AG04450 (cell line): ENCODE data around the gene PLA2G12A. TPM values are rescaled to one million over a fixed set of nuclear protein-coding genes. Genes with fewer than 3 reads are reported as not detected.

Experiments used
- CTCF ChIA-PET: fragments of 300-600, 350-600 bp; formaldehyde crosslinking; extraction: SDS; loops from one replicate; lab custom pipeline; 2022; ENCODE audit warnings: antibody characterized with exemption, inconsistent platforms; lab: Charles Lee
- POLR2A ChIA-PET: fragments of 350-600 bp; formaldehyde crosslinking; extraction: SDS; loops from one replicate; lab custom pipeline; 2021; ENCODE audit warnings: antibody characterized with exemption, inconsistent platforms; lab: Yijun Ruan, JAX
- DNase-seq: peaks from one replicate; pipeline ENCODE4 v3.0.0-alpha.2; 2011; ENCODE audit warnings: low read depth, low spot score
- H3K27ac ChIP-seq: one replicate; pipeline ENCODE4 v1.5.1; 2012; ENCODE audit warnings: low read depth, low read length, control low read depth
- H3K27me3 ChIP-seq: one replicate; pipeline ENCODE4 v1.6.0; 2012; ENCODE audit warnings: low read length; ENCODE audit not compliant: control insufficient read depth, insufficient read depth
- H3K4me3 ChIP-seq: 2 replicates; pipeline ENCODE4 v1.5.1; 2011; ENCODE audit warnings: mild to moderate bottlenecking, low read depth, low read length, control low read depth
- H3K9me3 ChIP-seq: 2 replicates; pipeline ENCODE4 v1.5.1; 2012; ENCODE audit warnings: low read length; ENCODE audit not compliant: control insufficient read depth, insufficient read depth
- CTCF ChIP-seq: IDR thresholded peaks from 2 replicates; pipeline ENCODE4 v1.5.1; 2011; ENCODE audit warnings: low read depth, low read length, control low read depth, inconsistent platforms
- polyA plus RNA-seq: library from polyadenylated mRNA; depleted of rRNA; stranded (reverse); fragments of >200 nt; gene quantifications from 2 replicates; pipeline ENCODE4 v1.2.3, GENCODE V29; 2011

PLA2G12A gene
- polyA plus RNA-seq, 1 experiment = 52.3 TPM

- Histone ChIP-seq H3K9me3 (peaks cover 9% of the 10 kb centered on the region; the same call in 1 of the 2 replicates), H3K4me3 (no peak overlapping the region), H3K27ac (no peak overlapping the region), H3K27me3 (no peaks in the 10 kb centered on the region)
- ChIA-PET POLR2A (no interaction called here), CTCF (no interaction called here)
- TF ChIP-seq CTCF = no peak
- DNase-seq = no peak
Measured at GRCh38 chr4:109675181-109675580, 54.7 kb downstream of the PLA2G12A start.

- Histone ChIP-seq H3K27me3 (no peaks in the 10 kb centered on the region), H3K27ac (no peak overlapping the region), H3K9me3 (peaks cover 2% of the 10 kb centered on the region; the same call in 1 of the 2 replicates), H3K4me3 (no peak overlapping the region)
- CTCF ChIA-PET = no interaction called here
- POLR2A ChIA-PET = no interaction called here
- TF ChIP-seq CTCF = no peak
- DNase-seq = no peak
Measured at GRCh38 chr4:109673303-109673702, 56.6 kb downstream of the PLA2G12A start.

GRCh38 chr4:109672169-109672930, 57.5 kb downstream of the PLA2G12A start:
- CTCF ChIA-PET = no interaction called here
- POLR2A ChIA-PET = no interaction called here

GRCh38 chr4:109671350-109671749, 58.5 kb downstream of the PLA2G12A start:
- no peak for TF ChIP-seq CTCF
- Histone ChIP-seq H3K9me3 (no peaks in the 10 kb centered on the region), H3K27ac (no peak overlapping the region), H3K4me3 (no peak overlapping the region), H3K27me3 (no peaks in the 10 kb centered on the region)
- CTCF ChIA-PET = interaction anchor here (0.8 kb wide), 1 partner anchor 40 kb away, joined by 3 read pairs; no protein-coding TSS in a partner anchor
- no peak for DNase-seq
- POLR2A ChIA-PET = no interaction called here

More at GRCh38 chr4:109672169-109672930, 57.5 kb downstream of the PLA2G12A start:
- TF ChIP-seq CTCF = no peak
- Histone ChIP-seq H3K27me3 (no peaks in the 10 kb centered on the region), H3K4me3 (no peak overlapping the region), H3K27ac (no peak overlapping the region), H3K9me3 (no peaks in the 10 kb centered on the region)
- no peak for DNase-seq

GRCh38 chr4:109665783-109666485, 63.9 kb downstream of the PLA2G12A start:
- POLR2A ChIA-PET = no interaction called here
- CTCF ChIA-PET = no interaction called here
- Histone ChIP-seq H3K9me3 (no peaks in the 10 kb centered on the region), H3K4me3 (no peak overlapping the region), H3K27ac (no peak overlapping the region), H3K27me3 (no peaks in the 10 kb centered on the region)
- no peak for TF ChIP-seq CTCF
- DNase-seq = no peak
